GM18861 (cell line): Measurements from ENCODE around the gene ST6GALNAC3.

Source experiments
- ATAC-seq: cut with Tn5 transposase; IDR thresholded peaks from one replicate; pipeline ENCODE4 v1.9.1; 2021; ENCODE audit not compliant: unreplicated experiment

ST6GALNAC3 gene

DNA sequence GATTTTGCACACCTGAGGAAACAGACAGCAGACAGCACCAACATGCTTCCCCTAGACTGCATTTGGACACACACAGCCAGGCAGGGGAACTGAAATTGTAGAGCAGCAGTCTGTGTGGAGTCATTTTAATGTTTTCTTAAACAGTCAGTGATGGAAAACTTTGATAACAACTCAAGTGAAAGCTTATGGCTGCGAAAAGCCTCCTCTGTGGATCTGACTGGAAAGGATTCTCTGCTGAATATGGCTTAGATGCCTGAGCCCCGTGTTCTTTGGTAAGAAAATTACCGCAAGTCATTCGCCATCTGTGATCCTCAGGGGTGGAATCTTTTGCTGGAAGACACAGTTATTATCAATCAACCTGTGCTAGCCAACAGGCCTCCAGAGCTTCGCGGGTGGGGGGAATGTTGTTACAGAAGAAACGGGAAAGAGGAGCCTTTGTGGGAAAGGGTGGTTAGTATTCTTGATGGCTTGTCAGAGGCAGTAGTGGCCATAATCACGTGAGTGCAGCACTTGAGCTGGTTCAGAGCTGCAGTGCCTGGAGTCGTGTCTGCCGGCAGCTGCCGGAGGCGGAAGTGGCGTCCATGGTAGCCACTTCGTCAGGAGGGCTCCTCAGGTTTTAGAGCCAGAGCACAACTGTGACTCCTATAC, 204.7 kb downstream of the ST6GALNAC3 start:
- ATAC-seq, result no peak

DNA sequence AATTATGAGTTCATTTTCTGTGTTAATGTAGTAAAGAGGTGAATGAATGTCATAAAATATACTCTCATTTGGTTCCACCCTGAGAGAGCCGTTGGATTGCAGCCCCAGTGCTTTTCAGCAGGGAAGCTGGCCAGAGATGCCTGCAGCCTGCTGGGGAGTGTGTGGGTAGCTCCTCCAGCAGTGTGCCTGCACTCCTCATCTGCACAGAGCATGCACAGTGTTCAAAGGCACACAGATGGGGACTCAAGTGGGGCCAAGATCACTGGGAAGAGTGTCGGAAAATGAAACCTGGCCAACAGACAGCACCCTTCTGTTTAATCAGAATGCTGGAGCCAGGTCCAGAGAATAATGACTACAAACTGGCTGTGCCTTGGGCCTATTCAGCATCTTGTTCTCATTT, 206.8 kb downstream of the ST6GALNAC3 start:
- ATAC-seq, result no peak

DNA sequence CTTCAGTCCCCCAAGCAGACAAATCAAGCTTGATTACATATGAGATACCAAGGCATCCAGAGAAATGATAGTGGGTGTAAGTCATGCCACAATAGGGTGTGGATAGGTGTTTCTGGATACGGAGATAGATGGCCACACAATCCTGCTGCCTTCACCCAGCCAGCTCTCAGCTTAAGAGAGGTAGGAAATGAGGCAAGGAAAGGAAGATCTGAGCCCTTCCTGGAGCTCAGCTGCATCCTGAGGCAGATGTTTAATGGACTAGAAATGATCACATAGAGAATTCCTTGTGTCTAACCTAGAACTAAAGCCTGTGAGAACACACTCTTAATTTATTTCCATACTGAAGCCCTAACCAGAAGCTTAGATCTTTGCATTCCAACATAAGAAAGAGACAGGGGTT, 210.3 kb downstream of the ST6GALNAC3 start:
- ATAC-seq, result no peak

DNA sequence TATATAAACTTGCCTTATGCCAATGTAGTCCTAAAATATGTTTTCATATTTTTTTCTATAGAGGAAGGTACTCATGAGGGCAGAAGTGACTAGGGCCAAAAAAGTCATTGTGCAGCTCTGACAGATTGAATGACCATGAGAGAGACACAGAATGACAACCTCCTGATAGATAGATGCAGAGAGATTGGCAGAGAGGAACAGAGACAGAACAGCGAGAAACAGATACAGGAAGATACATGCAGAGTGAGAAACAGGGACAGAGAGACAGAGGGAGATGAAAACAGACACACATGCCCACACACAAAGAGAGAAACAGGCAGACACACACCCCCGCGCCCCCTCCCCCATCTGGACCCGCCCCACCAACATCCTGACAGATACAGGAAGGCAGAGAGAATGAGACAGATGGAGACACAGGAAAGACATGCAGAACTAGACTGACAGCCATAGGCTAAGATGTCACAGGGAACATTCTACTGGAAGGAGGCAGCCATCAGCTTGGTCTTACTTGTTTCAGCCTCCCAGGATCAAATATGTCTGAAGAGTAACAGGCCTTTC, 211.1 kb downstream of the ST6GALNAC3 start:
- no peak for ATAC-seq

DNA sequence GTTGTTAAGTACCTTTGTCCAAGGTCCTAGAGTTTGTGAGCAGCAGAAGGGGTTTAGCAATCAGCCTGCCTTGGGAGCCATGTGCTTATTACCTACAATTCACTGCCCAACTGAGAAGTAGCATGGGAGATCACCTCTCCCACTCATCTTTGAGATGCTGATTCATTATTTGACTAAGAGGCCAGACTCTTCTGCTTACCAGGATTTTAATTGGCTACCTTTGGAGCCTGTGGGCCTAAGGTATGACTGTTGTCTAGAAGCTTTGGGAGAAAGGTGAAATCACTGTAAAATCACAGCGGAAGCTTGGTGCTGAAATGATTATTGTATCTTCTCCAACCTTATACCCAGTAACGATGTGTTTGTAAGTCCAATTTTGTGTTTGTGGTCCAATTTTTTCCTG, 213.4 kb downstream of the ST6GALNAC3 start:
- ATAC-seq, result no peak

DNA sequence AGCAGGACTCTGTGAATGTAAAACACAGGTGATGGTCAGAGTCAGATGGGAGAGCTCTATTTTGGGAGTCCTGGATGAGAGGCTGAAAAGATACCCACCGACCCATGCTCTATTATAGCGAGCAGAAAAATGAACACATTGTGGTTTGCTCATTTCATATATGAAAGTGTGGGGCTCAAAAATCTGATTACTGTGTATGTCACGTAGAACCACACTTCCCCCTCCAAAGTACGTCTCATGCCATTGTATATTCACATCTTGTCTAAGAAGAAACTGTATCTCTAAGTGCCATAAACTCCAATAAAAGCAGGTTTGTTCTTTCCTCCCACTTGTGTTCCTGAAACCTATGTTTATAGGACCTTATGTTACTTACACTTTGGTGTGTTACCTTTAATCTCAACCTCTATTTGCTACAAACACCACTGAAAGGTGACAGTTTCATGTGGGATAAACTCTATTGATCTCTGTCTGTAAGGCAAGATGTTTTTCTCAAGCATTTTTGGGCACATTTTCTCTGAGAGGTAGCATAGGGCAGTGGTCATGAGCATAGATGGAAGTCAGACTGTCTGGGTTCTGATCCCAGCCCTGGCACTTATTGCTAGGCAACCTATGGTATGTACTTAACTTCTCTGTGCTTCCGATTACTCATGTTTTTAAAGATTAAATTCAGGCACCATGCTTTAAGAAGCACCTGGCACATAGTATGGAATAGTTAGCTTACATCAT, 214.4 kb downstream of the ST6GALNAC3 start:
- ATAC-seq, result no peak

DNA sequence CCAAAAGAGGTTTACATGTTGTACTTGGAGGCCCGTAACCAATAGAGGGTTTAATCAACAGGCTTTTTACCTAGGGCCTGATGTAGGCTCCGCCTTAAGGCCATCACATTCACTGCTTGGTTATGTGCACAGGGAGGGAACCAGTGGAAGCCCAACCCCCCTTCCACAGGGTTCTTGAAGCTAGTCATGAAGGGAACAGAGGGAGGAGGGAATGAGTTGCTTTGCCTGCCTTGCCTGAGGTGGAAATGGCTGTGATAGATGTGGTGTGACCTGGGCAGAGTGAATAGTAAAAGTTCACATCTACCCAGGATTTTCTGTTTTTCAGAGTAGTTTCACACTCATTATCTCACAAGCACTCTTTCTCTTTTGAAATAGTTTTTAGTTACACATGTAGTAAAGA, 215.1 kb downstream of the ST6GALNAC3 start:
- no peak for ATAC-seq

DNA sequence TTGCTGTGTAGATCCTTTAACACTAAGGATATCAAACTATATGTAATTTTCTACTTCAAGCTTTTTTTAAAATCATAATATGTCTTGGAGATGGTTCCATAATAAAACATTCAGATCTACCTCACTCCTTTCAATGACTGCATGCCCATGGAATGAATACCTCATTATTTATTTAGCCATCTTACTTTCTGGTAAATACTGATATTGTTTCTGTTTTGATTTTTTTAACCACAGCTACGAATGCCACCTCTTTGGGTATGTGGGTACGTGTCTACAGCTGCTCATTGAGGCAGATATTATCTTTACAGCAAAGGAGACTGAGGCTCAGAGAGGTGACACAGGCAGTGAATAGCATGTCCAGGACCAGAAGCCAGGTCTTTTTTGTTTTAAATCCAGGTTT, 215.7 kb downstream of the ST6GALNAC3 start:
- ATAC-seq, result no peak

DNA sequence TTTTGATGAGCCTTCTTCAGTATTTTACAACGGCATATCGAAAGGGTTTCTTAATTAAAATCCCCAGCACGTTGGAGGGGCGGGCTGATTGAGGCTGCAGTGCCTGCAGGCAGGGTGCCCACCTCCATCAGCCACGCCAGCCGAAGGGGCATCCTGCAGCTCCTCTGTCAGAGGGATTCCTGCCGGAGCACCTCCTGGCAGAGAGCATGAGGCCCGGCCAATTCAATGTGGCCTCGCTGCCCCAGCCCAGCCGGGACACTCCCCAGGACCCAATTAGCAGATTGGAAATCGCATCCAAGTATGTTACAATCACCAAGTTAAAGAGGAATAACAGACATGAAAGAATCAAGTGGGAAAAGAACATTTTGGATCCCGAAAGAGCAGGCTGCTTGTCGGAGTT, 216.6 kb downstream of the ST6GALNAC3 start:
- no peak for ATAC-seq

DNA sequence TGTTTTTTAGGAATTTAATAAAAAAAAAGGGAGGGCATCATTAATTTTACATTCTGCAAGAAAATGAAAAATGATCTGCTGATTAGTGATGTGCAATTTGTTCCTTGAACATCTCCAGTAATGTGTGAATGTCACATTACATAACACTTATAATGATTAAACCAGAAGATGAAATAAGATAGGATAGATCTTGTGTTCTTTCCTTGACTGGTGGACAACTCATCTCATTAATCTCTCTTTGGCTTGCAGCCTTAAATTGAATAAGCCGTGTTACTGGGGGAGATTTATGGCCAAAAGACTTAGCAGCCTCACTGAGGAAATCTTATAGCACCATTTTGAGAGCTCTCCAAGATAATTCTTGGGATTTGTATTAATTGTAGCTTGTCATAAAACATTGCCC, 217.2 kb downstream of the ST6GALNAC3 start:
- ATAC-seq, result no peak

DNA sequence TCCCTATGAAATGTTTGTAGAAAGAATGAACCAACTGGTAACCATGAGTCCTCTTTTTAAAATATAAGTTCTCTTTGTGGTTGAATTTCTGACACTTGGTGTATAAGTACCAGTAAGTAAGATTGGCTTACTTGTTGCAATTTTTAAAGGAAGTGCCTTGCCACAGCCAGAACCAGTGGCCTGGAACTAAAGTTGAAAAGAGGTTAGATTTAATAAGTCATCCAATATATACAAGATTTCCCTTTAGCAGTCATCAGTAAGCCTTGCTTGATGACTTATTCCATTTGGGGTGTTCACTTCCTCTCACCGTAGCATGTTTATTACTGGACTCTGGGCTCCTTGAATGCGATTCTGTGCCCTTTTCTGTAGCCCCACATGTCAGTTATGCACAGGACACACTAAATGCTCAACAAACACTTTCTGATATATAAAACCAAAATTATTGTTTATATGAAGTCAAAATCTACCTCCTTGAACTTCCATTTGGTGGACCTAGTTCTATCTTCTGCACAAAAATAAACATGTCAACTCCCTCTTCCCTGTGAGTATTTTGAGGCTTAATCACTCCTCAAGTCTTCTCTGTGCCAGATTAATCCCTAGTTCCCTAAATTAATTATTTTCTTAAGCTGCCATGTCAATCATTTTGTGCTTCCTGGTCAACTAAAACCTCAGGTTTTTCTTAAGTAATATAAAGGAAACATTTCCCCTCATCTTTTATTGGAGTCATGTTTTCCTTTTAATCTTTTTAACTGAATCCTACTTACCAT, 218.1 kb downstream of the ST6GALNAC3 start:
- peak; percentile 83 for ATAC-seq

DNA sequence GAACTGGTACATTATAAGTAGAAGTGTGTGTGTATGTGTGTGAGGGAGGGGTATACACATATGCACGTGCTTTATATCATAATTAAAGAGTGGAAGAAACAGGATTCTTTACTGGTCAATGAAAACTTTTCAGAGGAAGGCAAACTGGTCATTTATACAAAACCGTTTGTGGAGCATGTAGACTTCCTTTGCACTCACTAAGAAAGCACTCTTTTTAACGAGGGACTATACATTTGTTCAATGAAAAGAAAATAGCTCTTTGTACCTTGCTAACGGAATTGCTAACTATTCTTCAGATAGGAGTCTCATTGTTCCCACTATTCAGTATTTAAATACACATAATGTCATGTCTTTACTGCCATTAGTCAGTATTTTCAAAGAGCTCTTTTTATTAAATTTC, 219.3 kb downstream of the ST6GALNAC3 start:
- no peak for ATAC-seq

DNA sequence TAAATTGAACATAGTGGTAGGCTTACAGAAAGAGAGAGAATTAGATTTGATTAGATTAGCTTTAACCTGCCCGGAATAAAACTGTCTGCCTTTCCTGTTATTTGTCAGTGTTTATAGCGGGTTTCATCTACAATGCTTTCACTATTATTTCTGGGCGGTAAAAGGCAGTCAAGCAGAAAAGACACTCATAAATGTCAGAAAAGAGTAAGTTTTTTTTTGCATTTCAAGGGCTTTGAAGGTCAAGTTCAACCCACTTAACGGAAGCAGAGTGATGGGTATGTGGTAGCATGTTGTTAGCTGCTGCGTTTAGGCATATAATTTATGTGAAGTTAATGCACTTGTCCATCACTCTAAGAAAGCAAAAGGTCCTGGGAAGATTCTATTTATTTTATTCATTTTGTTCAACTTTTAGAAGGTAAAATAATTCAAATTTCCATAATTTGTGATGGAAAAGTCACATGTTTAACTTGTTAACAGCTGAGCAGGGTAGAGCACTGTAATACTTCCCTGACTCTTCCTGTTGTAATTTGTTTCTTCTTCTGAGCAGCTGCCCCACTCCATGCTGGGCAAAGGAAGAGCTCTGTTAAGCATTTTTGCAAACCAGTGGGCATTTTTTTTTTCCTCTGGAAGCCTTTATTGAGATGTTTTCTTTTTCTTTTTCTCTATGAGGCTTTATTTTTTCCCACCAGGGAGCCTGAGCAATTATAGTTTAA, 220.1 kb downstream of the ST6GALNAC3 start:
- peak; percentile 74 for ATAC-seq

DNA sequence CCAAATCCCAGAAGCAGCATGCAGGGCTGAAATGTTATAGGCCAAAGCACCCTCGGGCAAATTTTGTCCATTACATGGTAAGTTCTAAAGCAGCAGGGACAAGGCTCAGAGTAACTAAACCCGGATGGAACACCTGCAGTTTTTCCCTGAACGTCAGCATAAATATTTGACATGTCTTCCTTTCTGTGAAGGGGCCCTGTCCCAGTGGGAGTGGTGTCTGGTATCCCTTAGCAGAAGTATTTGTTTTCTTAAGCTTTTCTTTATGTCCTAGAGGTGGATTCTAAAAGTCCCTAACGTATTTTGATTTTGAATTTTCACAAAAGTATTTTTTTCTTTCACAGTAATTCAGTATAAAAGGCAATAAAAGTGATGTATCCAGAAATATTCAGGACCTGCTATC, 223.9 kb downstream of the ST6GALNAC3 start:
- no peak for ATAC-seq

DNA sequence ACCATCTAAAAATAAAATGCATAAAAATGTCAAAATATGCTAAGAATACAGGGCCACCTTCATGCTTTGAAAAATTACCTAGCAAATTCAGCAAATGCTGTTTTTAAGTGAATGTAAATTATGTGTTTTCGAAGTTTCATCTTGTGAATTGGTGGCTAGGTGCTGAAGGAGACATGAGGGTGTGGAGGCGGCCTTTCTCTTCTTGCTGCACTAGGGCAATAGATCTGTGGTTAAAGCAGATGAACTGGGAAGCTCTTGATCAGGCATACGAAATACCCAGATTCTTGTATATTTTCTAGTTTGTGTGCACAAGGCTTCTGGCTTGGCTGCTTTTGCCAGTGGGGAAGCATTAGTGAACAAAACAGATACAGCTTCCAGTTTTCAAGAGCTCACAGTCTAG, 224.5 kb downstream of the ST6GALNAC3 start:
- no peak for ATAC-seq

DNA sequence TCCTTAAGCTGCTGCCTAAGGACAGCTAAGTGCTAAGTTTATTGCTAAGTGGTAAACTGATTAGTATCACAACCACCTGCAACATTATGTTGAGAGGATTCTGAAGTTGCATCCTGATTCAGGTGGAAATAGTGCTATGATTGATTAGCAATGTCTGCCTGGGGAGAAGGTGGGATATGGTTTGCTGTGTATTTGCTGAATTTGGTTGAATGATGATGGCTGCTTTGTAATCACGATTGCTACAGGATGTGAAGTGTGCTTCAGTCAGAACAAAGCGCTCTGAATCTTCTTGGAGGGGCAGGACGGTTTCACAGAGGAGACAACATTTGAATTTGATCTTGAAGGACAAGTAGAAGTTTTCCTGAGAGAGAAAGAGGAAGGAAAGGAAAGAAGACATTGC, 226.0 kb downstream of the ST6GALNAC3 start:
- no peak for ATAC-seq

DNA sequence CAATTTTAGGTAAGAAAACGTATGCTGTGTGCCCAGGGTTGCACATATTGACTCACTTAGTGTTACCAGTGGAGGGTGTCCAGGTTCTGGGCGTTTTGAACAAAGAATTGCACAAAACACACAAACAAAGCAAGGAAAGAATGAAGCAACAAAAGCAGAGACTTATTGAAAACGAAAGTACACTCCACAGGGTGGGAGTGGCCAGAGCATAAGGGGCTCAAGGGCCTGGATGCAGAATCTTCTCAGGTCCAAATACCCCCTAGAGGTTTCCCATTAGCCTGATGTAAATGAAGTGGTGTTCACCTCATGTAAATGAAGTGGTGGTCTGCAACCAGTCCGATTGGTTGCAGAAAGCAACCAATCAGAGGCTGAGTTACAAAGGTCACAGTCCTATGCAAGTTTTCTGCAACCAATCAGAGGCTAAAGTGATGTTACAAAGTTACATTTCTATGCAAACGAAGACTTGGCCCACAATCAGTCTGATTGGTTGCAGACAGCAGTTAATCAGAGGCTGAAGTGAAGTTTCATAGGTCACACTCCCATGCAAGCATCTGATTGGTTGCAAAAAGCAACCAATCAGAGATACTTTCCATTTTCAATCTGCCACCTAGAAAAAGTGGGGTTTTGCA, 228.3 kb downstream of the ST6GALNAC3 start:
- ATAC-seq, result no peak

DNA sequence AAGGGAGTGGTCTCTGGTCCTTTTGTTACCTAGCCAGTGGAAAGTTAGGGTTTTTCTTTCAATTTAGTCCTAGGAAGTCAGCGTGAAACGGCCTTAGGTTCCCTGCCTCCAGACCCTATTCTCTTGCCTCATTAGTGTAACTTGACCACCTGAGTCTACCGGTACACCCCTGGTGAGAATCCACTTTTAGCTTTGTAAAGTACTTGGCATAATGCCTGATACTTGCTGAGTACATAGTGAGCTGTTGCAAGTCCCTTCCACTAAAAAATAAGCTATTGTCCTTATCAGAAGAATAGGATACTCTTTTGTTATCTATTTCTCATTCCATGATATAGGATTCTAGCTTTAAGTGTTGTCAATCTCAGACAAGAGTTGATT, 228.8 kb downstream of the ST6GALNAC3 start:
- no peak for ATAC-seq

DNA sequence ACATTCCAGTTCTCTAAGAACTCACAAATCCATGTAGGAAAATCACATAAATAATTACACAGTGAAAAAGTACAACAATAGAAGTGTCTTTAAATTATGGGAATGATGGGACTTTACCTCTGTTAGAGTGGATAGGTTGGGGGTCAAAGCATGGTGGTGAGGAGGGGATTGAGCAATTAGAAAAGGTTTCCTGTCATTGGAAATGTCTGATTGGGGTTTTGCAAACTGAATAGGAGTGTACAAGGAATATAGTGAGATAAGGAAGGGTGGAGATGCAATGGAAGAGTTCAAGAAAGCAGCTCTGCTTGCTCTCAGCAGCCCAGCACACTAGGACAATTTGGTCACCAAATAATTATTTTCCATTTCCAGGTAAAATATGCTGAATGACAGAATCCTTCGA, 238.8 kb downstream of the ST6GALNAC3 start:
- ATAC-seq, result no peak

DNA sequence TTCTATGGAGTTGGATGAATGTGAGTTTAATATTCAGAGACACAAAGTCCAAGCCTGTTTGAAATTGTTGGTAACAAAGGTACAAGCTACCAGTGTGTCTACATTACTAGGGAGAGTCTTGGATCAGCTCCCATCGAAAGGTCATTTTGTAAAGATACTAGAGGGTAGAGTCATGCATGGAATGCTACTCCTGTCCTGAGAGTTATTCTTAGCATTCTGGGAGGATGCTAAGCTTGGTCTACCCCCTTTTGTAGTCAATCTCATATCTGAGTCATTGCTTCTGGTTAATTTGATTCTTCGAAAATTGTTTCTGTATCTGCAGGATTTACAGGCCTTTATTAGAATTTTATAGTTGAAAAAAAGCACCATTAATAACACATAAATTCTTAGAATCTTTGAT, 240.2 kb downstream of the ST6GALNAC3 start:
- no peak for ATAC-seq
